K562 (cell line): ENCODE results near the gene FOCAD. TPM values are rescaled to one million over a fixed set of nuclear protein-coding genes. Genes with fewer than 3 reads are reported as not detected.

ENCODE experiments used
- ATAC-seq: fragments of 200-7000 bp; cut with Tn5 transposase; 3 replicates; pipeline ENCODE4 v1.9.1; 2020; ENCODE audit warnings: moderate library complexity
- BruUV-seq: library from RNA; stranded (reverse); fragments of 400-500 nt; replicated peaks from 2 replicates; lab custom pipeline; 2021; lab: Mats Ljungman, UMichigan
- CTCF ChIA-PET: fragments of 300-600 bp; formaldehyde crosslinking; extraction: SDS; loops from one replicate; lab custom pipeline; 2021; ENCODE audit warnings: low intra/inter-chr PET ratio; lab: Yijun Ruan, JAX
- POLR2A ChIA-PET: fragments of 300-600, 350-650 bp; sonication (Branson Sonifier 250); formaldehyde crosslinking; extraction: SDS; loops from one replicate; lab custom pipeline; 2021; ENCODE audit warnings: antibody characterized with exemption, inconsistent platforms; lab: Yijun Ruan, JAX
- DNase-seq, 4 experiments: peaks; one replicate each; pipeline versions ENCODE4 v3.0.0 to v3.0.0-alpha.2; 2011 to 2018; ENCODE audit warnings: low spot score in 3 of 4, mixed read lengths in 3 of 4; ENCODE audit errors: extremely low read depth in 1 of 4
- FAIRE-seq: peaks from 2 replicates; lab custom pipeline; 2011; peaks lifted over from hg19 to GRCh38; lab: Jason Lieb, UNC
- H2AFZ ChIP-seq: 2 replicates; pipeline ENCODE4 v1.6.0; 2011; ENCODE audit warnings: low read depth, low read length, control low read depth, inconsistent platforms
- H3K27ac ChIP-seq: fragments of 200-600 bp; 3 replicates; pipeline ENCODE4 v1.8.0; 2011; ENCODE audit warnings: low read depth, mild to moderate bottlenecking, control low read depth, inconsistent platforms, low read length, moderate library complexity, mixed read lengths; ENCODE audit errors: extremely low read depth
- H3K27me3 ChIP-seq, 2 experiments: fragments of 300-600 bp in 1 of 2; 2 replicates in 1 of 2; 3 replicates in 1 of 2; pipeline versions ENCODE4 v1.6.0 to v1.8.0; 2011; ENCODE audit warnings: inconsistent platforms in 2 of 2, low read length in 2 of 2, mild to moderate bottlenecking in 1 of 2, mixed read lengths in 1 of 2, moderate library complexity in 1 of 2; ENCODE audit not compliant: control insufficient read depth in 2 of 2, insufficient read depth in 2 of 2
- H3K36me3 ChIP-seq: fragments of 300-600 bp; 3 replicates; pipeline ENCODE4 v1.8.0; 2011; ENCODE audit warnings: mild to moderate bottlenecking, low read length, inconsistent platforms; ENCODE audit not compliant: control insufficient read depth, insufficient read depth
- H3K4me1 ChIP-seq, 2 experiments: fragments of 200-600 bp in 1 of 2; replicated peaks in 1 of 2; 2 replicates in 1 of 2; 3 replicates in 1 of 2; pipeline versions ENCODE4 v1.5.1 to v1.8.0; 2011; ENCODE audit warnings: inconsistent platforms in 2 of 2, low read length in 2 of 2, mild to moderate bottlenecking in 1 of 2, mixed read lengths in 1 of 2, moderate library complexity in 1 of 2; ENCODE audit not compliant: control insufficient read depth in 2 of 2, insufficient read depth in 2 of 2
- H3K4me2 ChIP-seq: 2 replicates; pipeline ENCODE4 v1.6.1; 2011; ENCODE audit warnings: low read length, control low read depth, inconsistent platforms, mixed read lengths; ENCODE audit not compliant: insufficient read depth
- H3K4me3 ChIP-seq: fragments of 200-600 bp; sonication (generic), shearing (Covaris generic); 2 replicates; pipeline ENCODE4 v1.5.1; 2016; ENCODE audit warnings: control low read depth, inconsistent platforms
- H3K79me2 ChIP-seq: fragments of 200-600 bp; 3 replicates; pipeline ENCODE4 v1.8.0; 2011; ENCODE audit warnings: low read length, inconsistent platforms; ENCODE audit not compliant: control insufficient read depth, insufficient read depth
- H3K9ac ChIP-seq, 2 experiments: 2 replicates each; pipeline versions ENCODE4 v1.6.0 to v1.6.1; 2011; ENCODE audit warnings: low read depth in 2 of 2, low read length in 2 of 2, control low read depth in 1 of 2, inconsistent platforms in 1 of 2, mild to moderate bottlenecking in 1 of 2, mixed read lengths in 1 of 2; ENCODE audit not compliant: insufficient read depth in 1 of 2
- H3K9me1 ChIP-seq: one replicate; pipeline ENCODE4 v1.6.0; 2011; ENCODE audit warnings: inconsistent platforms, mild to moderate bottlenecking, low read length, moderate library complexity; ENCODE audit not compliant: control insufficient read depth, insufficient read depth
- H3K9me3 ChIP-seq: replicated peaks from 2 replicates; pipeline ENCODE4 v1.5.1; 2011; ENCODE audit warnings: low read depth, low read length, inconsistent platforms; ENCODE audit not compliant: control insufficient read depth, insufficient read depth
- H4K20me1 ChIP-seq: replicated peaks from 2 replicates; pipeline ENCODE4 v1.6.1; 2011; ENCODE audit warnings: low read length, inconsistent platforms, mixed read lengths; ENCODE audit not compliant: control insufficient read depth, insufficient read depth
- ATF4 ChIP-seq: fragments of 450-650 bp; formaldehyde crosslinking; IDR thresholded peaks from 2 replicates; pipeline ENCODE4 v1.4.0; 2022; ENCODE audit warnings: mild to moderate bottlenecking, moderate library complexity
- ATF7 ChIP-seq: fragments of 450-650 bp; IDR thresholded peaks from 2 replicates; pipeline ENCODE4 v1.7.1; 2014; ENCODE audit warnings: mild to moderate bottlenecking, moderate library complexity
- BRF2 ChIP-seq: IDR thresholded peaks from 3 replicates; pipeline ENCODE4 v1.6.1; 2011; ENCODE audit warnings: borderline replicate concordance, mild to moderate bottlenecking; ENCODE audit not compliant: insufficient read length, insufficient read depth
- C11orf30 ChIP-seq: fragments of 450-650 bp; IDR thresholded peaks from 2 replicates; pipeline ENCODE4 v1.6.1; 2016; ENCODE audit warnings: low read depth, mild to moderate bottlenecking
- CREM ChIP-seq: IDR thresholded peaks from 2 replicates; pipeline ENCODE4 v1.6.1; 2014; ENCODE audit warnings: antibody characterized with exemption, low read depth
- E2F1 ChIP-seq: sonication (generic); formaldehyde crosslinking; IDR thresholded peaks from 2 replicates; pipeline ENCODE4 v1.8.1; 2023; ENCODE audit warnings: mild to moderate bottlenecking, missing genetic modification reagents, moderate library complexity
- ELF2 ChIP-seq: fragments of 250-450 bp; sonication (Bioruptor Pico); IDR thresholded peaks from 2 replicates; pipeline ENCODE4 v1.5.0; 2021; ENCODE audit warnings: mild to moderate bottlenecking
- ESRRA ChIP-seq: fragments of 450-650 bp; IDR thresholded peaks from 2 replicates; pipeline ENCODE4 v1.6.1; 2014; ENCODE audit warnings: low read depth, mild to moderate bottlenecking, moderate library complexity, borderline replicate concordance
- EWSR1 ChIP-seq: fragments of 450-650 bp; IDR thresholded peaks from 2 replicates; pipeline ENCODE4 v1.6.1; 2018; ENCODE audit warnings: borderline replicate concordance, mild to moderate bottlenecking, low read depth, moderate library complexity; ENCODE audit not compliant: partially characterized antibody
- FOXA1 ChIP-seq: fragments of 450-650 bp; IDR thresholded peaks from 2 replicates; pipeline ENCODE4 v1.6.1; 2016; ENCODE audit warnings: mild to moderate bottlenecking, borderline replicate concordance
- GATA2 ChIP-seq: sonication (generic); formaldehyde crosslinking; IDR thresholded peaks from 2 replicates; pipeline ENCODE4 v1.4.0; 2020; ENCODE audit warnings: mild to moderate bottlenecking, missing genetic modification reagents
- OTX1 ChIP-seq: fragments of 450-650 bp; formaldehyde crosslinking; IDR thresholded peaks from 2 replicates; pipeline ENCODE4 v1.4.0; 2022; ENCODE audit warnings: mild to moderate bottlenecking
- POU5F1 ChIP-seq: fragments of 150-350 bp; IDR thresholded peaks from 2 replicates; pipeline ENCODE4 v1.6.1; 2014; ENCODE audit warnings: borderline replicate concordance, low read length, low read depth, mild to moderate bottlenecking; ENCODE audit not compliant: partially characterized antibody
- PRPF4 ChIP-seq: fragments of 200-400 bp; formaldehyde crosslinking; IDR thresholded peaks from one replicate; pipeline ENCODE4 v1.6.1; 2017; ENCODE audit warnings: low read length, low read depth, mild to moderate bottlenecking; ENCODE audit not compliant: insufficient read depth, poor library complexity, severe bottlenecking
- TAL1 ChIP-seq: fragments of 450-650 bp; IDR thresholded peaks from 2 replicates; pipeline ENCODE4 v1.6.1; 2016; ENCODE audit warnings: mild to moderate bottlenecking
- ZNF644 ChIP-seq: fragments of 200-800 bp; sonication (Bioruptor generic); IDR thresholded peaks from 2 replicates; pipeline ENCODE4 v1.6.1; 2016; ENCODE audit warnings: low read depth, missing genetic modification characterization, missing compliant biosample characterization
- WGBS: fragments of 100-300 bp; shearing (Covaris generic); methylation state at CpG from one replicate; pipeline ENCODE4 v1.1.6; 2016; ENCODE audit warnings: low coverage, mixed read lengths; ENCODE audit not compliant: insufficient coverage; ENCODE audit errors: missing lambda C conversion rate; 5-methylcytosine and 5-hydroxymethylcytosine counted together
- in situ Hi-C: fragments of 300-500 bp; cut with MboI; formaldehyde crosslinking; loops from 4 replicates; pipeline ENCODE4 v1.15.0; 2018; ENCODE audit warnings: inconsistent platforms, mixed read lengths
- intact Hi-C: fragments of 100-400 bp; cut with micrococcal nuclease; formaldehyde crosslinking; loops from 2 replicates; pipeline ENCODE4 v1.14.2; 2022
- polyA plus RNA-seq, 8 experiments: library from polyadenylated mRNA; depleted of rRNA in 4 of 8; stranded (reverse) in 5 of 8; unstranded in 3 of 8; fragments of >200 nt; fragmentation: Nextera tagmentation in 2 of 8; fragmentation: Illumina TruSeq in 1 of 8; extraction: Ambion mirVana in 2 of 8; extraction: Trizol in 1 of 8; gene quantifications; 2 replicates each; pipeline versions ENCODE4 v1.2.1 to v1.2.3, GENCODE V29; 2011 to 2014; ENCODE audit warnings: inconsistent platforms in 1 of 8, missing spikeins in 1 of 8
- total RNA-seq, 7 experiments: library from RNA; depleted of rRNA in 6 of 7; stranded (reverse); fragments of >200 nt in 6 of 7; fragmentation: Illumina TruSeq in 2 of 7; extraction: Trizol in 2 of 7; gene quantifications; 2 replicates each; pipeline versions ENCODE4 v1.2.1 to v1.2.3, GENCODE V29; 2011 to 2021; ENCODE audit warnings: low replicate concordance in 1 of 7

The FOCAD gene
- total and polyA plus RNA-seq, 9 of the 15 experiments (the other 6 are each of a cell fraction or from before 2014, with no cell fraction given): 0.13 to 2.4 (median 1.6) TPM

- ChIA-PET POLR2A (no interaction called here), CTCF (no interaction called here)
- DNase-seq (no peak), ATAC-seq (no peak), FAIRE-seq (no peak)
- intact Hi-C loops: no loop called here
- H3K36me3 ChIP-seq: no peaks in the 10 kb centered on the region
- H3K4me1 ChIP-seq: no peaks in the 10 kb centered on the region
- H3K4me2 ChIP-seq: no peak overlapping the region
- TF ChIP-seq ATF7 (no peak), POU5F1 (no peak), FOXA1 (no peak), TAL1 (no peak), OTX1 (no peak), BRF2 (no peak), GATA2 (CRISPR knock-in tag) (no peak), ESRRA (no peak), E2F1 (CRISPR knock-in tag) (no peak), ZNF644 (tag) (no peak), EWSR1 (no peak), ELF2 (CRISPR knock-in tag) (no peak), C11orf30 (no peak), ATF4 (CRISPR knock-in tag) (no peak), PRPF4 (no peak), CREM (no peak)
- no peak overlapping the region for H3K27ac ChIP-seq
- H3K27me3 ChIP-seq: no peaks in the 10 kb centered on the region
- no peaks in the 10 kb centered on the region for H4K20me1 ChIP-seq
- H3K9me3 ChIP-seq: no peaks in the 10 kb centered on the region
- H3K79me2 ChIP-seq: no peaks in the 10 kb centered on the region
- no peak overlapping the region for H3K9ac ChIP-seq
- no peaks in the 10 kb centered on the region for H3K9me1 ChIP-seq
- BruUV-seq: no TSS peak
- in situ Hi-C loops: no loop called here
- no CpG with 5 or more reads among the region's 5 CpGs for WGBS
- H2AFZ ChIP-seq: no peak overlapping the region
- no peak overlapping the region for H3K4me3 ChIP-seq
These were observed 189.3 kb downstream of the FOCAD start for GRCh38 chr9:20873240-20873865.
